Upper lobe of left lung (tissue), 6 donors: ENCODE data around the gene BPIFB3. TPM values are rescaled to one million over a fixed set of nuclear protein-coding genes. Genes with fewer than 3 reads are reported as not detected.

ENCODE experiments used
- ATAC-seq, 2 donors: fragments of 200-7000 bp; cut with Tn5 transposase; one replicate each; pipeline ENCODE4 v1.9.1; 2022; ENCODE audit warnings: mild to moderate bottlenecking in 2 of 2, moderate library complexity in 2 of 2; ENCODE audit not compliant: low FRiP score in 2 of 2
- DNase-seq, 2 donors: peaks; one replicate each; pipeline ENCODE4 v3.0.0-alpha.2; 2019 to 2020
- H3K27ac ChIP-seq, 4 donors: fragments of 200-600 bp; sonication (generic); one replicate each; pipeline ENCODE4 v1.5.1; 2016 to 2019
- H3K27me3 ChIP-seq, 4 donors: fragments of 200-600 bp; sonication (generic); one replicate each; pipeline ENCODE4 v1.5.1; 2017 to 2019
- H3K36me3 ChIP-seq, 4 donors: fragments of 200-600 bp; sonication (generic); one replicate each; pipeline ENCODE4 v1.5.1; 2016 to 2019
- H3K4me1 ChIP-seq, 4 donors: fragments of 200-600 bp; sonication (generic); one replicate each; pipeline ENCODE4 v1.5.1; 2018 to 2019
- H3K4me3 ChIP-seq, 4 donors: fragments of 200-600 bp; sonication (generic); one replicate each; pipeline ENCODE4 v1.5.1; 2017 to 2019; ENCODE audit warnings: mild to moderate bottlenecking in 2 of 4, moderate library complexity in 1 of 4
- H3K9me3 ChIP-seq, 4 donors: fragments of 200-600 bp; sonication (generic); one replicate each; pipeline ENCODE4 v1.5.1; 2018 to 2019
- EP300 ChIP-seq, 4 donors: sonication (generic); formaldehyde crosslinking; IDR thresholded peaks; one replicate each; pipeline ENCODE4 v1.5.1; 2017; ENCODE audit warnings: antibody characterized with exemption in 4 of 4, control low read depth in 2 of 4
- POLR2A ChIP-seq, 4 donors: fragments of 450-650 bp; IDR thresholded peaks; one replicate each; pipeline ENCODE4 v1.5.1; 2016 to 2017; ENCODE audit warnings: antibody characterized with exemption in 4 of 4, mild to moderate bottlenecking in 2 of 4
- POLR2AphosphoS5 ChIP-seq, 2 donors: sonication (generic); formaldehyde crosslinking; IDR thresholded peaks; one replicate each; pipeline ENCODE4 v1.5.1; 2017; ENCODE audit warnings: antibody characterized with exemption in 2 of 2
- WGBS, 2 donors: methylation state at CpG; one replicate each; pipeline ENCODE4 v1.1.5; 2017 to 2018; 5-methylcytosine and 5-hydroxymethylcytosine counted together
- total RNA-seq, 6 donors: library from RNA; depleted of rRNA in 4 of 6; stranded (reverse); fragments of >200 nt in 4 of 6; gene quantifications; one replicate each; pipeline versions ENCODE4 v1.1.0 to v1.2.1, GENCODE V29; 2016 to 2021
- TF ChIP-seq, protein P1 (sequence below), 6 experiments: fragments of 450-650 bp in 4 of 6; fragments of 200-600 bp in 2 of 6; sonication (generic) in 2 of 6; IDR thresholded peaks; one replicate each; pipeline ENCODE4 v1.5.1; 2016 to 2019; ENCODE audit warnings: antibody characterized with exemption in 6 of 6
- donor health status: DM: no; HTN: no; CAD: no; lungs with moderate emphysema.
- donor health status: DM: no; HTN: yes; CAD: no; lungs with severe emphysema.

BPIFB3 gene
- total RNA-seq, 6 donors from 2014 or later: not detected

DNA sequence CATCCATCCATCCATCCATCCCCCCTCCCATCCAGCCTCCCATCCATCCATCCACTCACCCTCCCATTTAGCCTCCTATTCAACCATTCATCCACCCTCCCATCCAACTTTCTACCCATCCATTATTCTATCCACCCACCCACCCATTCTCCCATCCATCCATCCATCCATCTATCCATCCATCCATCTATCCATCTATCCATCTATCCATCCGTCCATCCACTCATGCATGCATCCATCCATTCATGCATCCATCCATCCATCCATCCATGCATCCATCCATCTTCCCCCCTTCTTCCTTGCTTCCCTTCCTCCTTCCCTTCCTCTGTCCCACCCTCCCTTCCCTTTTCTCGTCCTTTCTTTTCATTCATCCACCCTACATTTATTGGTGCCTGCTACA, 21.0 kb downstream of the BPIFB3 start:
- TF ChIP-seq EP300 (IDR thresholded peaks at IDR 0.05) (no peak), POLR2AphosphoS5 (IDR thresholded peaks at IDR 0.05) (no peak)
- TF ChIP-seq, protein P1, sequence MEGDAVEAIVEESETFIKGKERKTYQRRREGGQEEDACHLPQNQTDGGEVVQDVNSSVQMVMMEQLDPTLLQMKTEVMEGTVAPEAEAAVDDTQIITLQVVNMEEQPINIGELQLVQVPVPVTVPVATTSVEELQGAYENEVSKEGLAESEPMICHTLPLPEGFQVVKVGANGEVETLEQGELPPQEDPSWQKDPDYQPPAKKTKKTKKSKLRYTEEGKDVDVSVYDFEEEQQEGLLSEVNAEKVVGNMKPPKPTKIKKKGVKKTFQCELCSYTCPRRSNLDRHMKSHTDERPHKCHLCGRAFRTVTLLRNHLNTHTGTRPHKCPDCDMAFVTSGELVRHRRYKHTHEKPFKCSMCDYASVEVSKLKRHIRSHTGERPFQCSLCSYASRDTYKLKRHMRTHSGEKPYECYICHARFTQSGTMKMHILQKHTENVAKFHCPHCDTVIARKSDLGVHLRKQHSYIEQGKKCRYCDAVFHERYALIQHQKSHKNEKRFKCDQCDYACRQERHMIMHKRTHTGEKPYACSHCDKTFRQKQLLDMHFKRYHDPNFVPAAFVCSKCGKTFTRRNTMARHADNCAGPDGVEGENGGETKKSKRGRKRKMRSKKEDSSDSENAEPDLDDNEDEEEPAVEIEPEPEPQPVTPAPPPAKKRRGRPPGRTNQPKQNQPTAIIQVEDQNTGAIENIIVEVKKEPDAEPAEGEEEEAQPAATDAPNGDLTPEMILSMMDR (IDR thresholded peaks at IDR 0.05): no peak
- Histone ChIP-seq H3K9me3 (no peaks in the 10 kb centered on the region), H3K27ac (no peak overlapping the region), H3K4me3 (no peak overlapping the region), H3K27me3 (no peaks in the 10 kb centered on the region), H3K36me3 (no peaks in the 10 kb centered on the region), H3K4me1 (no peaks in the 10 kb centered on the region)
- ATAC-seq: no peak
- WGBS, 2 donors: 65 to 74% methylated on average over 2 of the region's 2 CpGs
- DNase-seq: no peak

- H3K4me1 ChIP-seq: no peaks in the 10 kb centered on the region
- no peaks in the 10 kb centered on the region for H3K27me3 ChIP-seq
- H3K36me3 ChIP-seq: no peaks in the 10 kb centered on the region
- H3K27ac ChIP-seq: no peak overlapping the region
- no peak for DNase-seq
- no peak for TF ChIP-seq POLR2AphosphoS5 (IDR thresholded peaks at IDR 0.05)
- TF ChIP-seq EP300 (IDR thresholded peaks at IDR 0.05): no peak
- no peak for TF ChIP-seq POLR2A (IDR thresholded peaks at IDR 0.05)
- TF ChIP-seq, protein P1 (IDR thresholded peaks at IDR 0.05): no peak
- no peak overlapping the region for H3K4me3 ChIP-seq
- WGBS, 2 donors: 55 to 56% methylated on average over 6 of the region's 6 CpGs
- ATAC-seq: no peak
- H3K9me3 ChIP-seq: no peaks in the 10 kb centered on the region
Measured at GRCh38 chr20:33075281-33075680, 21.6 kb downstream of the BPIFB3 start.

DNA sequence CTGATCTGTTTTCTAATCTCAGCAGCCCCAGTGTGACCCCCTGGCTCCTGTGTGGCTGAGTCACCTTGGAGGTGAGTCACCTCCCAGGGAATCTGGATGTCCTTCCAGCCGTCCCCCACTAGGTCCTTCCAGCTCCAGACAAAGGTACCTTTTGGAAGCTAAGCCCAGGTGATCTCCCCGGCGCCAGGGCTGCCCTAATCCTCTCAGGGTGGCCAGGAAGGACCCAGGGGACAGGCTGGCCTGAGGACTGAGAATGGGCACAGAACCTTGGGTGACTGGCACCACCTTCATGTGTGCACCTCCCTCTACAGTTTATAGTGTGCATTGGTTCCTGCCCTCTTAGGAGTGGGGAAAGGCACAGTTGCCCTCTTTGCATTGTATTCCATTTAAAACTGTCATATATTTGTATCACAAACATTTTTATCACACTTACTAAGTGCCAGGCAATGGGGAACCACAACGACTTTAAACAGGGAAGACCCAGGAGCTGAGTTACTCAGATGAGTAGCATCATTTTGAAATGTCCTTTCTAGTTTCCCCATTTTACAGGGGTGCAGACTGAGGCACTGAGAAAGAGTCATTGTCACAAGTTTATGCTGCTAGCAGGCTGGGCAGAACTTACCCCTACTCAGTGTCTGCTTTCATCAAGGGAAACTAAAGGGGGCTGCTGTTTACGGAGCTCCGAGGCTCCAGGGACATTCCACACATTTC, 23.1 kb downstream of the BPIFB3 start:
- no peak for TF ChIP-seq POLR2A (IDR thresholded peaks at IDR 0.05)
- TF ChIP-seq, protein P1 (IDR thresholded peaks at IDR 0.05): peak in 1 of 6 experiments; percentile 19
- DNase-seq (no peak), ATAC-seq (no peak)
- H3K36me3 ChIP-seq: no peaks in the 10 kb centered on the region
- H3K27ac ChIP-seq: no peak overlapping the region
- no peaks in the 10 kb centered on the region for H3K27me3 ChIP-seq
- WGBS, 2 donors: 59 to 62% methylated on average over 3 to 6 of the region's 6 CpGs
- H3K4me3 ChIP-seq: no peak overlapping the region
- H3K4me1 ChIP-seq: no peaks in the 10 kb centered on the region
- no peaks in the 10 kb centered on the region for H3K9me3 ChIP-seq

- Histone ChIP-seq H3K36me3 (no peaks in the 10 kb centered on the region), H3K4me3 (no peak within 1 kb of the TSS), H3K27me3 (no peaks in the 10 kb centered on the region), H3K4me1 (no peaks in the 10 kb centered on the region), H3K27ac (no peak within 1 kb of the TSS), H3K9me3 (no peaks in the 10 kb centered on the region)
- ATAC-seq (no peak), DNase-seq (no peak)
- WGBS, 2 donors: 84 to 100% methylated on average over 1 to 2 of the region's 2 CpGs
- TF ChIP-seq EP300 (IDR thresholded peaks at IDR 0.05): no peak
- TF ChIP-seq, protein P1 (IDR thresholded peaks at IDR 0.05): no peak
- TF ChIP-seq POLR2AphosphoS5 (IDR thresholded peaks at IDR 0.05): no peak
- no peak for TF ChIP-seq POLR2A (IDR thresholded peaks at IDR 0.05)
Measured at GRCh38 chr20:33079259-33079658, 25.6 kb downstream of the BPIFB3 start, which contains the start of gene BPIFB4. TSS of gene BPIFB4 (plus strand) at chr20:33079643. CDS start at chr20:33081527, 1,884 bp downstream.
